ENCODE data around the gene TGFBR1. TPM values are rescaled to one million over a fixed set of nuclear protein-coding genes. Genes with fewer than 3 reads are reported as not detected.

The TGFBR1 gene
- total and polyA plus RNA-seq, 2 experiments from 2014 or later: 41.7 to 79.4 TPM

DNA sequence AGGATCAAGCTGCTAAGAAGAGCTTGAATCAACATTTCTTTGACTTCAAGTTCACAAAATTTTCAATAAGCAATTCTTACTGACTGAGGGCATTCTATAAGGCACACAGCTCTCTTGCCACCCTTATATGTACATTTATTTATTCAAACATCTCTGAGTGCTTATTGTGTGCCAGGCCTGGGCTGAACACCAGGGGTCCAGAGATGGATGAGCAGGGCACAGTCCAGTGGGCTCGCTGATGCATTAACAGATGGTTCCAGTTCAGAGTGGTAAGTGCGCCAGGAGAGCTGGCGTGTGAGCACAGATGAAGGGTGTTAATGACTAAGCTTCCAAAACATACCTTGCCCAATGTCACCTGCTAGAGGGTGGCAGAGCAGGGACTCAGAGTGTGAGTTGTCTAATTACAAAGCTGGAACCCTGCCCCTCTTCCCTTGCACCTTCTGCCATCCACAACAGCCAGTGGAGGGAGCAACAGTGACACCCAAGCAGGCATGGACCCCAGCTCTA lies 92.3 kb downstream of the TGFBR1 start:
- H4K20me1 ChIP-seq (ENCODE audit: insufficient read depth, poor library complexity, severe bottlenecking): no peaks in the 10 kb centered on the region
- H3K27me3 ChIP-seq: no peaks in the 10 kb centered on the region
- no peak for DNase-seq (ENCODE audit: low spot score)
- H3K9me3 ChIP-seq (ENCODE audit: low read depth): no peaks in the 10 kb centered on the region
- no peak overlapping the region for H3K4me3 ChIP-seq
- no peaks in the 10 kb centered on the region for H3K36me3 ChIP-seq (replicated peaks; ENCODE audit: insufficient read depth, low read depth)
- no peaks in the 10 kb centered on the region for H3K4me1 ChIP-seq (ENCODE audit: insufficient read depth)
- H3K27ac ChIP-seq: no peak overlapping the region
- H3K9me2 ChIP-seq (replicated peaks; ENCODE audit: insufficient read depth): no peaks in the 10 kb centered on the region
- TF ChIP-seq, protein P1, sequence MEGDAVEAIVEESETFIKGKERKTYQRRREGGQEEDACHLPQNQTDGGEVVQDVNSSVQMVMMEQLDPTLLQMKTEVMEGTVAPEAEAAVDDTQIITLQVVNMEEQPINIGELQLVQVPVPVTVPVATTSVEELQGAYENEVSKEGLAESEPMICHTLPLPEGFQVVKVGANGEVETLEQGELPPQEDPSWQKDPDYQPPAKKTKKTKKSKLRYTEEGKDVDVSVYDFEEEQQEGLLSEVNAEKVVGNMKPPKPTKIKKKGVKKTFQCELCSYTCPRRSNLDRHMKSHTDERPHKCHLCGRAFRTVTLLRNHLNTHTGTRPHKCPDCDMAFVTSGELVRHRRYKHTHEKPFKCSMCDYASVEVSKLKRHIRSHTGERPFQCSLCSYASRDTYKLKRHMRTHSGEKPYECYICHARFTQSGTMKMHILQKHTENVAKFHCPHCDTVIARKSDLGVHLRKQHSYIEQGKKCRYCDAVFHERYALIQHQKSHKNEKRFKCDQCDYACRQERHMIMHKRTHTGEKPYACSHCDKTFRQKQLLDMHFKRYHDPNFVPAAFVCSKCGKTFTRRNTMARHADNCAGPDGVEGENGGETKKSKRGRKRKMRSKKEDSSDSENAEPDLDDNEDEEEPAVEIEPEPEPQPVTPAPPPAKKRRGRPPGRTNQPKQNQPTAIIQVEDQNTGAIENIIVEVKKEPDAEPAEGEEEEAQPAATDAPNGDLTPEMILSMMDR (IDR thresholded peaks at IDR 0.05; ENCODE audit: poor library complexity): no peak
- TF ChIP-seq EZH2phosphoT487 (IDR thresholded peaks at IDR 0.05; ENCODE audit: low read depth, severe bottlenecking, unreplicated experiment) (no peak), EZH2 (IDR thresholded peaks at IDR 0.05; ENCODE audit: borderline replicate concordance) (no peak)
- no peak overlapping the region for H2AFZ ChIP-seq
- 95% methylated on average over 3 of the region's 3 CpGs for WGBS (ENCODE audit: low lambda C conversion rate, missing lambda C conversion rate)
- no peak overlapping the region for H3K4me2 ChIP-seq
- H3K79me2 ChIP-seq: no peaks in the 10 kb centered on the region

DNA sequence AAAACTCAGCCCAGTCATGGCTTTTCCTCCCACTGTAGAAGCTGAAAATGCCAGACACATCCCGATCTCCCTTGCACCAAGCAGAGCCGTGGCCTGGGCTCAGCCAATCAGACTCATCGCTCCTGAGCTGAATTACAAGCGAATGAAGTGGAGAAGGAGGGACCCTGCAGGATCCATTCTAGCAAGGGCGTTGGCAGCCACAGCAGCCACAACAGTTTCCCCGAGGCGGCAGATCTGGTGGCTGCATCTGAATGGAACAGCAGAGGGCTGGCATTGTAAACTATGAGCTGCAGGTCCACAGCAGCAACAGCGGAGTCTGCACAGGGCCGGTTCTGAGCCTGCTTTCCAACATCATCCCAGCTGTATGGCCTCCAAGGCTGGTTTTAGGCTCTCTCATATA lies 93.1 kb downstream of the TGFBR1 start:
- no peak for DNase-seq (ENCODE audit: low spot score)
- Histone ChIP-seq H4K20me1 (ENCODE audit: insufficient read depth, poor library complexity, severe bottlenecking) (no peaks in the 10 kb centered on the region), H3K9me2 (replicated peaks; ENCODE audit: insufficient read depth) (no peaks in the 10 kb centered on the region), H3K9me3 (ENCODE audit: low read depth) (no peaks in the 10 kb centered on the region), H3K27ac (no peak overlapping the region), H3K4me3 (no peak overlapping the region), H3K36me3 (replicated peaks; ENCODE audit: insufficient read depth, low read depth) (no peaks in the 10 kb centered on the region), H3K79me2 (no peaks in the 10 kb centered on the region), H2AFZ (no peak overlapping the region), H3K27me3 (no peaks in the 10 kb centered on the region), H3K4me2 (no peak overlapping the region), H3K4me1 (ENCODE audit: insufficient read depth) (no peaks in the 10 kb centered on the region)
- no peak for TF ChIP-seq EZH2phosphoT487 (IDR thresholded peaks at IDR 0.05; ENCODE audit: low read depth, severe bottlenecking, unreplicated experiment)
- 66% methylated on average over 9 of the region's 9 CpGs for WGBS (ENCODE audit: low lambda C conversion rate, missing lambda C conversion rate)

DNA sequence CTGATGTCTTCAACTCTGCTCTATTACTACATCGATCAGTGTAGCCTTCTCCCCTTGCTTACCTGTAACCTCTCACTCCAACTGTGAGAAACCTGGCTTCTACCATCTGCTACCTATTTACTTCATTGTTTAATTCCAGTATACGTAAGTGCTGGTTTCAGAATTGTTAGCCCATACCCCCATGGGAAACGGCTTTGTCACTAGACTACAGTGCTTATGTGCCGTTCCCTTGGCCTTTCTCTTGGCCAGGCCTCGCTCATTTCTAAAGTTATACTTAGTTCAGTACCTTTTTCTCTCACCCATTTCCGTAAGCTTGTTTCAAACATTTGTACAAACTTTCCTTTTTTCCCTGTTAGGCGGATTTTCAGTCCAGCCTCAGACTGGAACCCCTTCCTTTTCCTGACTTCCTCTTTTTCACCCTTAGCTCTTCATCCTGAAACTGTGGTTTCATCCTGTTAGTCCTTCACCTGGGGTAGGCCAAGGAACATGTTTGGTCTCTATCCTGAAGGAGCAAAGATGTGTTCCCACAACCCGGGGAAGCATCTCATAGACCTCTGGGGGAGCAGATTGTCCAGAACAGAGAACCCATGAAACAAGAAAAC lies 95.1 kb downstream of the TGFBR1 start:
- Histone ChIP-seq H3K36me3 (replicated peaks; ENCODE audit: insufficient read depth, low read depth) (no peaks in the 10 kb centered on the region), H4K20me1 (ENCODE audit: insufficient read depth, poor library complexity, severe bottlenecking) (no peaks in the 10 kb centered on the region), H3K4me3 (no peak overlapping the region), H3K27me3 (no peaks in the 10 kb centered on the region), H3K9me2 (replicated peaks; ENCODE audit: insufficient read depth) (no peaks in the 10 kb centered on the region), H3K79me2 (no peaks in the 10 kb centered on the region), H3K4me2 (no peak overlapping the region), H2AFZ (no peak overlapping the region), H3K4me1 (ENCODE audit: insufficient read depth) (no peaks in the 10 kb centered on the region), H3K9me3 (ENCODE audit: low read depth) (no peaks in the 10 kb centered on the region), H3K27ac (no peak overlapping the region)
- DNase-seq (ENCODE audit: low spot score): no peak
- 92% methylated on average over 8 of the region's 8 CpGs for WGBS (ENCODE audit: low lambda C conversion rate, missing lambda C conversion rate)
- TF ChIP-seq EZH2 (IDR thresholded peaks at IDR 0.05; ENCODE audit: borderline replicate concordance) (no peak), EZH2phosphoT487 (IDR thresholded peaks at IDR 0.05; ENCODE audit: low read depth, severe bottlenecking, unreplicated experiment) (no peak)
- TF ChIP-seq, protein P1 (IDR thresholded peaks at IDR 0.05; ENCODE audit: poor library complexity): no peak

GRCh38 chr9:99201603-99202002 lies 96.7 kb downstream of the TGFBR1 start:
- no peak for DNase-seq (ENCODE audit: low spot score)
- no peaks in the 10 kb centered on the region for H3K9me2 ChIP-seq (replicated peaks; ENCODE audit: insufficient read depth)
- H3K36me3 ChIP-seq (replicated peaks; ENCODE audit: insufficient read depth, low read depth): no peaks in the 10 kb centered on the region
- no peak for TF ChIP-seq EZH2phosphoT487 (IDR thresholded peaks at IDR 0.05; ENCODE audit: low read depth, severe bottlenecking, unreplicated experiment)
- no peak for TF ChIP-seq EZH2 (IDR thresholded peaks at IDR 0.05; ENCODE audit: borderline replicate concordance)
- TF ChIP-seq, protein P1 (IDR thresholded peaks at IDR 0.05; ENCODE audit: poor library complexity): no peak
- no peak overlapping the region for H3K4me3 ChIP-seq
- no peaks in the 10 kb centered on the region for H3K9me3 ChIP-seq (ENCODE audit: low read depth)
- no peak overlapping the region for H3K27ac ChIP-seq
- no peak overlapping the region for H3K4me2 ChIP-seq
- 81% methylated on average over 5 of the region's 5 CpGs for WGBS (ENCODE audit: low lambda C conversion rate, missing lambda C conversion rate)
- H3K79me2 ChIP-seq: no peaks in the 10 kb centered on the region
- no peak overlapping the region for H2AFZ ChIP-seq
- no peaks in the 10 kb centered on the region for H3K27me3 ChIP-seq
- H4K20me1 ChIP-seq (ENCODE audit: insufficient read depth, poor library complexity, severe bottlenecking): no peaks in the 10 kb centered on the region
- H3K4me1 ChIP-seq (ENCODE audit: insufficient read depth): no peaks in the 10 kb centered on the region
